SU-DHL-6 (cell line): Measurements from ENCODE around the gene FOXP3.

Experiments used
- H2AFZ ChIP-seq: fragments of 200-600 bp; sonication (generic); 2 replicates; pipeline ENCODE4 v1.6.1; 2014; ENCODE audit warnings: low read depth, mild to moderate bottlenecking, moderate library complexity, mixed read lengths, antibody characterized with exemption, low read length; ENCODE audit not compliant: severe bottlenecking
- H3F3A ChIP-seq: fragments of 200-600 bp; shearing (Covaris generic); 2 replicates; pipeline ENCODE4 v1.6.0; 2016; ENCODE audit warnings: antibody characterized with exemption, mild to moderate bottlenecking; ENCODE audit not compliant: insufficient read depth
- H3K27ac ChIP-seq: fragments of 200-600 bp; sonication (generic); 2 replicates; pipeline ENCODE4 v1.5.1; 2016; ENCODE audit warnings: low read depth, mild to moderate bottlenecking, low read length, moderate library complexity, mixed read lengths
- H3K27me3 ChIP-seq: fragments of 200-600 bp; sonication (generic), shearing (Covaris generic); 2 replicates; pipeline ENCODE4 v1.6.0; 2014; ENCODE audit warnings: mild to moderate bottlenecking, low read length
- H3K36me3 ChIP-seq: fragments of 200-600 bp; sonication (generic); 2 replicates; pipeline ENCODE4 v1.6.1; 2014; ENCODE audit warnings: mild to moderate bottlenecking, low read length, mixed read lengths
- H3K4me2 ChIP-seq: fragments of 300-600, 200-600 bp; shearing (Covaris generic), sonication (generic); 2 replicates; pipeline ENCODE4 v1.6.0; 2014; ENCODE audit warnings: low read length, low read depth, mild to moderate bottlenecking; ENCODE audit not compliant: poor library complexity, severe bottlenecking
- H3K4me3 ChIP-seq: fragments of 200-600 bp; sonication (generic); 2 replicates; pipeline ENCODE4 v1.5.1; 2014; ENCODE audit warnings: antibody characterized with exemption, low read length, mild to moderate bottlenecking, mixed read lengths; ENCODE audit not compliant: insufficient read depth, poor library complexity, severe bottlenecking
- H3K79me2 ChIP-seq: fragments of 200-600 bp; sonication (generic); 2 replicates; pipeline ENCODE4 v1.6.1; 2014; ENCODE audit warnings: mild to moderate bottlenecking, low read length, moderate library complexity; ENCODE audit not compliant: insufficient read depth
- H3K9ac ChIP-seq: fragments of 200-600 bp; sonication (generic); 2 replicates; pipeline ENCODE4 v1.7.0; 2014; ENCODE audit warnings: mild to moderate bottlenecking, low read length
- H3K9me2 ChIP-seq: fragments of 200-600 bp; sonication (generic); replicated peaks from 2 replicates; pipeline ENCODE4 v1.6.1; 2014; ENCODE audit warnings: low read length; ENCODE audit not compliant: insufficient read depth
- H3K9me3 ChIP-seq: fragments of 200-600 bp; sonication (generic); 2 replicates; pipeline ENCODE4 v1.6.1; 2014; ENCODE audit warnings: low read length, mixed read lengths; ENCODE audit not compliant: insufficient read depth
- H4K20me1 ChIP-seq: fragments of 200-600 bp; sonication (generic); 2 replicates; pipeline ENCODE4 v1.6.1; 2014; ENCODE audit warnings: low read depth, mild to moderate bottlenecking, antibody characterized with exemption, low read length, moderate library complexity, mixed read lengths
- CTCF ChIP-seq: fragments of 200-600 bp; sonication (generic); IDR thresholded peaks from one replicate; pipeline ENCODE4 v1.5.1; 2017; ENCODE audit warnings: antibody characterized with exemption, mild to moderate bottlenecking, low read length, moderate library complexity; ENCODE audit not compliant: insufficient read depth, poor library complexity, severe bottlenecking
- EZH2phosphoT487 ChIP-seq: fragments of 200-600 bp; sonication (generic), shearing (Covaris generic); conservative IDR thresholded peaks from 2 replicates; pipeline ENCODE4 v1.6.1; 2018; ENCODE audit warnings: mild to moderate bottlenecking, antibody characterized with exemption, low read length, moderate library complexity, mixed read lengths

The FOXP3 gene

DNA sequence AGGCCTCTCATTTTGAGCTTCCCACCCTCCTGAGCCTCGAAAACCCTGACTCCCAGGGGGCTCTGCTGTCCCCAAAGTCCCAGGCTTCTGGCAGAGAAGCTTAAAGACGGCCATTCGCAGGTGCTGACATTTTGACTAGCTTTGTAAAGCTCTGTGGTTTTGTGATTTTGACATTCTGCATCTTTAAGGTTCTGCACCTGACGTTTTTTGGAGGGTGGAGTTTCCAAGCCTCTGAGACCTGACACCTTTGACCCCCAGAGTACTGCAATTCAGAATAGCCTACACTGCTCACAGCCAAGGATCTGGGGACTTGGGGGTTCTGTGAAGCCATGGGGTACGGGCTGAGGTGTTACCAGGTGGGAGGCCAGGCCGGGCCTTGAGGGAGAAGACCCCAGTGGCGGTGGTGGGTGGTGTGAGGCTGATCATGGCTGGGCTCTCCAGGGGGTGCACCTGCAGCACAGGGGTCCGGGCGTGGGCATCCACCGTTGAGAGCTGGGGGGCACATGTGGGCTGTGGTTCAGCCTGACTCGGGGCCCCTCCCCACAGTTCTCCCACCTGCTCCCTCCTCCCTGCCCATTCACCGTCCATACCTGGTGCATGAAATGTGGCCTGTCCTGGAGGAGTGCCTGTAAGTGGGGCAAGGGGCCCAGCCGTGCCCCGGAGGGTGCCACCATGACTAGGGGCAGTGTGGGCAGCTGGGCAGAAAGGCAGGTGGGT, 7.3 kb downstream of the FOXP3 start:
- Histone ChIP-seq H3K9ac (no peak overlapping the region), H2AFZ (no peak overlapping the region), H3K36me3 (no peaks in the 10 kb centered on the region), H3K4me2 (no peak overlapping the region), H3K27me3 (no peaks in the 10 kb centered on the region), H3F3A (no peaks in the 10 kb centered on the region), H3K27ac (0 out of 2 replicates have a peak overlapping the region, but pooled peaks have one; percentile 32), H4K20me1 (no peaks in the 10 kb centered on the region), H3K9me2 (no peaks in the 10 kb centered on the region), H3K79me2 (no peaks in the 10 kb centered on the region), H3K9me3 (no peaks in the 10 kb centered on the region), H3K4me3 (no peak overlapping the region)
- no peak for TF ChIP-seq CTCF
- no peak for TF ChIP-seq EZH2phosphoT487

DNA sequence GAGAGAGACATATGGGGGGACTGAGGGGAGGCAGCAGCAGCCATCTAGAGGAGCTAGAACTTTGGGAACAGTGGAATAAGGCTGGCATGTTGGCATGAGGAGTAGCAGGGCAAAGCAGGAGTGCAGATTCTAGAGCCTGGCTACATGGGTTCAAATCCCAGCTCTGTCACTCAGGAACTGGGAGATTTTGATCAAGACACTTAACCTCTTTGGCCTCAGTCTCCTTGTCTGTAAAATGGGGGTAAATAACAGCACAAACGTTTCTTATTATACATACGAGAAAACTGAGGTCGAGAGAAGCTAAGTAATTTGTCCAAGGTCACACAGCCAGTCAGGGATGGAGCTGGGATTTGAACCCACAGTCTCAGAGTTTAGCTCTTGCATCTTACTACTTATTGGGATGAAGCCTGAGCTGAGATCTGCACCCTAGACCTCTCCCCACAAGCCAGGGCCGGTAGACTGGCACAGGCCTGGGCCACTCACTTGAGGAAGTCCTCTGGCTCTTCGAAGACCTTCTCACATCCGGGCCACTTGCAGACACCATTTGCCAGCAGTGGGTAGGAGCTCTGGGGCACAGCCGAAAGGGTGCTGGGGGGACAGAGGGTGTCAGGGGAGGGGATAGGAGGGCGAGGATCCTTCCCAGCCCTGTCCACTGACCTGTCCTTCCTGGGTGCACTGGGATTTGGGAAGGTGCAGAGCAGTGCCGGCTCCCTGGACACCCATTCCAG, 8.1 kb downstream of the FOXP3 start:
- no peaks in the 10 kb centered on the region for H3K27me3 ChIP-seq
- no peak overlapping the region for H2AFZ ChIP-seq
- H3K9me2 ChIP-seq: no peaks in the 10 kb centered on the region
- no peak for TF ChIP-seq CTCF
- no peak for TF ChIP-seq EZH2phosphoT487
- no peak overlapping the region for H3K27ac ChIP-seq
- H3F3A ChIP-seq: no peaks in the 10 kb centered on the region
- no peaks in the 10 kb centered on the region for H3K79me2 ChIP-seq
- no peak overlapping the region for H3K4me2 ChIP-seq
- H4K20me1 ChIP-seq: no peaks in the 10 kb centered on the region
- no peaks in the 10 kb centered on the region for H3K36me3 ChIP-seq
- H3K9me3 ChIP-seq: no peaks in the 10 kb centered on the region
- no peak overlapping the region for H3K9ac ChIP-seq
- no peak overlapping the region for H3K4me3 ChIP-seq

DNA sequence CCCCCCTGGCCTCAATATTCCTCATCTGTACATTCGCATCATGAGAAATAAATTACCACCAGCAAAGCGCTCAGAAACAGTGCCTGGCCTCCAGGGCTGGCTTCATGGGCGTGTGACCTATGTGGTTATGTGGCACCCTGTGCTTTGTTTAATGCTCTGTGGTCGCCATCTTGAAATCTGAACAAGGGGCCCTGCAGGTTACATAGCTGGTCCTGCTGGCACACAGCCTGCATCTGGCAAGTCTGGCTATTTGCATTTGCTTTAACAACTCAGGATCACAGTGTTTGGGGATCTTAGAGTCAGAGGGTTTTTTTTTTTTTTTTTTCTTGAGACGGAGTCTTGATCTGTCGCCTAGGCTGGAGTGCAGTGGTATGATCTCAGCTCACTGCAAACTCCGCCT, 9.9 kb downstream of the FOXP3 start:
- no peaks in the 10 kb centered on the region for H3K27me3 ChIP-seq
- no peaks in the 10 kb centered on the region for H3F3A ChIP-seq
- no peak overlapping the region for H3K9ac ChIP-seq
- H4K20me1 ChIP-seq: no peaks in the 10 kb centered on the region
- H3K9me2 ChIP-seq: no peaks in the 10 kb centered on the region
- no peaks in the 10 kb centered on the region for H3K79me2 ChIP-seq
- no peaks in the 10 kb centered on the region for H3K36me3 ChIP-seq
- no peak overlapping the region for H3K4me2 ChIP-seq
- no peak overlapping the region for H2AFZ ChIP-seq
- no peak overlapping the region for H3K4me3 ChIP-seq
- TF ChIP-seq EZH2phosphoT487 (no peak), CTCF (no peak)
- no peaks in the 10 kb centered on the region for H3K9me3 ChIP-seq
- H3K27ac ChIP-seq: no peak overlapping the region
